HG02973 (cell line): ENCODE data around the gene DCUN1D5.

Experiments used
- ATAC-seq: cut with Tn5 transposase; IDR thresholded peaks from one replicate; pipeline ENCODE4 v1.9.1; 2021; ENCODE audit warnings: moderate library complexity; ENCODE audit not compliant: unreplicated experiment

The DCUN1D5 gene

DNA sequence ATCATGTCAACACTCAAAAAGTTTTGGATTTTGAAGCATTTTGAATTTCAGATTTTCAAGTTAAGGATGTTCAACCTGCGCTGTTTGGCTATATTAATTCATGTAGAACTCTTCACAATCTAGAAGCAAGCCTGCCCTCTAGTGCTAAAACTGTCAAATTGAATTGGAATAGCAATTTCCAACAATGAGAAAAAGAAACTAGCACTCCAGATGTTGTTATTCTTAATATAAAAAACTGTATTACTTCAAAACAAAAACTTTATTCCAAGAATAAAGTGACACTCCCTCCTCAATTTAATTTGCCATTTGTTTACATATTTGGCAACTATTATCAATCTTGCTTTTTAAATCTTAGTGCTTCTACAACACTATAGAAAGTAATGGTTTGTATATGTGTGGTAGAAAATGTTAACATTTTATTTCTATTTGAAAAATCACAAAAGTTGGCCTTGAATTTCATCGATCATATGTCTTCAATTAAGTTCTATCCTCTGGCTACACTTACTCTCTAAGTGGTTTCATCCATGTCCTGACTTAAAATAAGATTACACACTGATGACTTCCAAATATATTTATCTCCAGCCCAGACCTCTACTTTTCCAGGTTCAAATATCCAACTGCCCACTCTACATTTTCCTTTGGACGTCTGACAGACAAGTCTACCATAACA lies 36.6 kb downstream of the DCUN1D5 start:
- ATAC-seq: peak; percentile 58

DNA sequence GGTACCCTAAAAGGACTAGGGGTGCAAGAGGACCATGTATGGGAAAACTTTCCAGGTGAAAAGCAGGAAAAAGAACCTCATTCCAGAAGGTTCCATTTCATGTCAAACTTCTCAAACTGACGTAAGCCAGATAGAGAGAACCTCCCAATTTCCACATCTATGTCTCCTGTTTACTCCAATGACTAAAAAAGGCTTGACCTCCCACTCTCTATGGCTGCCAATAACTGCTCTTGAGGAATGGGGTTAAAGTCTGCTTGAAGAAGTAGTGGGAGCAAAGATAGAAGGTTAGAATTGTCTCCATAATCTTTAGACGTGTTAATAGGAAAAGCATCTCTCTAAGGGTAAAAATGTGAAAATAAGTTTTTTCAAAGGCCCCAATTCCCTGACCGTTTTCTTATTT lies 38.0 kb downstream of the DCUN1D5 start:
- ATAC-seq: no peak

DNA sequence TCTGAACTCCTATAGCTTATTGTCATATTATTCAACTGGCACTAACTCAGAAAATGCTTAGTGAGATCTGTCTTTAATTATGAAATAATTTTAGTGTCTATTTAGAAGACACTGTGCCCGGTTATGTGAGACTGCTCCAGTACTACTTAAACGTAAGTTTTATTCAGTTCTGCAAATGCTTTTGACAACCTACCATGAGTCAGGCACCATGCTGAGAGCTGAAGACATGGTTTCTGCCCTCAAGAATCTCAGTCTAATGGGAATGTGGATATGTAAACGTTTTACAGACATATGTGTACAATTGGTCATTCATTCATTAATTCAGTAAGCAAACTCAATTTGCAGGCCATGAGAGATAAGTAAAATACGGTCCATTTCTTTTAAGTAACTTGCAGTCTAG lies 40.0 kb downstream of the DCUN1D5 start:
- ATAC-seq: no peak

DNA sequence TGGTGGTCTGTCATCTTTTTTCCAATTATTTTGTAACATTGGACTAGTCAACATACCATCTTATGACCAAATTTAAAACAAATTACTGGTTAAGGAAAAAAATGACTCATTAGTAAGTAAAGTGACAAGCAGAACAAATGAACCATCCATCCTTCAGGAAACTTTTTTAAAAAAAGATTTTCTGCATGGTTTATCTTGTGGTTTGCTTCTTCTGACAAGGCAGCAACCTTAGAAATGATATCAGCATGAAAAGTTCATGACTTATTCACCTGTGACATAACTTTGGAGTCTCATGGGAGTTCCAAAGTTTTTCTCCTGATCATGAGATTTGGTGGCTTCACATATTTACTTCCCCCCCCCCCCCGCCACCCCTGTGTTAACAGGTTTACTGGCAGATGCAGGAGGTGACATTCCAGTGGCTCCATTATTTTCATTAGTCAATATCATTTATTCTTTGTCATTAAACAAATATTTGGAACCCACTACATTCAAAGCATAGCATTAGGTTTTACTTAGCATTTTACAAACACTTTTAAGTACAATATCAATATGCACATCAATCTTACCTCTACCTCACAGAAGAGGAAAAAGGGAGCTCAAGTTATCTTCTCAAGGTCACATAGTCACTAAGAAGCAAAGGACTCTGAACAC lies 40.7 kb downstream of the DCUN1D5 start:
- ATAC-seq: no peak

DNA sequence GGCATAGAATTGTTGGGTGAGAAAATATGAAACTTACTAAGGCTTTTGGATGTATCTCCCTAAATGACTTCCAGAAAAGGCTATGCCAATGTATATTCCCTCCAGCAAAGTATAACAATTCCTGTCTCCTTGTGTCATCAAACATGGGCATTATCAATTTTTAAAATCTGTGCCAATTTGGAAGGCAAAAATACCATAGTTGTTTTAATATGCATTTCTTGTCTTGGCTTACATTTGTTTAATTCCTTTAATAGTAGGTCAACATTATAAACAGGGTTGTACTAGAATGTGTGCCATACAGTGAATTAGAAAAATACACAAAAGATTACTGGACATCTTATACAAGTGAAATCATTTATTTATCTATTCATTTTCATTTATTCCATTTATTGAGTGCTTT lies 41.6 kb downstream of the DCUN1D5 start:
- ATAC-seq: no peak

DNA sequence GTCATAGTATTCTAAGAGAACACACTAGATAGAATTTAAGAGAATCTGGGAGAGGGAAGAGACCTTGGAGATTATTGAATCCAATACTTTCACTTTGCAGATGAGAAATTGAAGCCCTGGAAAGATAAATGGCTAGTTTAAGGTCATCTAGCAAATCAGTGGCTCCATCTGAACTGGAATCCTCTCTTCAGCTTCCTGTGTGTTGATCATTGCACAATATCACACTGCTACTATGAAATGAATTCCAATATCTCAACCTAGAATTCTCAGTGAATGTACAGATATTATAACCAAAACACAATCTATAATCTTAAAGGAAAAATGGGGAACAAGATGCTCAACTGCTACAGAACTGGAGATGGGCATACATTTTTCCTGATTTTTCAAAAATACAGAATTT lies 44.1 kb downstream of the DCUN1D5 start:
- ATAC-seq: no peak

DNA sequence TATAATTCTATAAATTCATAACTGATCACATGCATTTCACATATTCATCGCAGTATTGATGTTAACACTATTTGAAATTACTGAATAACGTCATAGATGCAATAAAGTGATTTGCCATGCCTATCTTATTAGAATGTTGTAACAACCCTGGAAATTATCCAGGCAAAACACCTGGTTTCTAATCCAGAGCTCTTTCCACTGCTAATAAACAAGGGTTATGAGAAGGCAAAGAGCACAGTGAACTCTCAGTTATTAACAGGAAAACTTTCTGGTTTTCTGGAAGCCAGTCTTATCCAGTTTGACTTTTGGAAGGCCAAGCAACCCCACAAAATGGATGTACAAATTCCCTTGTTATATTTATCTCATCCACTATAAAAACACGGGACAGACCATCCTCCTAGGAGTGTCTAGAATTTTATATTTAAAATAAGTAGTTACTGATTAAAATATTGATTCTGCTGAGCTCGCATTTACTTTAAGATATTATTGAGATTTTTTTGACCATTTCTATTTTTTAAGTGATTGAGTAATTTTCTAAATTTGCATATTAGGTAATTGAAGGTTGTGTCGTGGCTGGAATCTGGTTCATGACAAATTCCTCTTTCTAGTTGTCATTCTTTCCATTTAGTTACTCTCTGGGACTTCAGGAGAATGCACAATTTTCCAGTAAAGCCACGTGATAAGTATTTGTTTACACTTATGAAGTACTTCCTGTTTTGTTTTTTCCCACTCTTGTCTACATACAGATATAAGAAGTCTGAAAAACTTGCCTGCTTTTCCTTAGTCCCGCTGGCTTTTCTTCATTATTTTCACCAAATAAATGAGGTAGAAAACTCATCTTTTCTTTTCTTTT lies 47.9 kb downstream of the DCUN1D5 start:
- no peak for ATAC-seq

DNA sequence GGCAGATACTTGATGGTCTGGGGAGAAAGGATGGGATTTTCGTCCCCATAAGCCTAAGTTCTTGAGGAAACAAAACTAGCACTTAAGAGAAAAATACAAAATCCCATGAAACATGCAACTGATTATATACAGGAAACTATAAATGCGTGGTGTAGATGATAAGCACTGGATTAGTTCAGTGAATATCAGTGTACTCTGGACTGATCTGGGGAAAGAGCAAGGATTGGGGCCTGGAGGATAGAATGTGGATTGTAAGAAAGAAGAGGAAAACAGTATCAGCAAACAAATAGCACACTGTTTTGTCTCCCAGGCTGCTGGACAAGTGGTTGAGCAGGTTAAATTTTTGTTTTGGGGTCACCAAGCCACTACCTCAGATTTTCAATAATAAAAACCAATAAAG lies 49.8 kb downstream of the DCUN1D5 start:
- ATAC-seq: no peak

DNA sequence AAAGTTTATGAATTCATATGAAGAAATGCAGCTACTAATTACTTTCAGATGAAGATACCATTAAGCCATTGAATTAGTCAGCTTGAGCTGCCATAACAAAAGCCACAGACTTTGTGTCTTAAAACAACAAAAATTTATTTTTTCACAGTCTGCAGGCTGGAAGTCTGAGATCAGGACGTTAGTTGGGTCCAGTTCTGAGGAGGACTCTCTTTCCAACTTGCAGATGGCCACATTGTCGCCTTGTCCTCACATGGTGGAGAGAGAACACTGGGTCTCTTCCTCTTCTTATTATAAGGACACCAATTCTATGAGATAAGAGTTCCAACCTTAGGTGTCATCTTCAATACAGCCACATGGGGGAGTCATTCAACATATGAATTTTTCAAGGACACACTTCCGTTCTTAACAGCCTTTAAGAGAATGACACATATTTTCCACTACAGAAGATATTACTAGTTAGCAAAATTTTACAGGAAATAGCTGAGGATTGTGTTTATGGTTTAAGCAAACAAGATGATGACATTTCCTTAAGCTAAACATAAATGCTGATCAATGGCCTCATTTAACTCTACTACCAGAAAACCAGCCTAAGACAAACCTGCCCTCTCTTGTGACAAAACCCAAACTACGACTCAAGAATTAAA lies 56.0 kb downstream of the DCUN1D5 start:
- peak; percentile 94 for ATAC-seq

DNA sequence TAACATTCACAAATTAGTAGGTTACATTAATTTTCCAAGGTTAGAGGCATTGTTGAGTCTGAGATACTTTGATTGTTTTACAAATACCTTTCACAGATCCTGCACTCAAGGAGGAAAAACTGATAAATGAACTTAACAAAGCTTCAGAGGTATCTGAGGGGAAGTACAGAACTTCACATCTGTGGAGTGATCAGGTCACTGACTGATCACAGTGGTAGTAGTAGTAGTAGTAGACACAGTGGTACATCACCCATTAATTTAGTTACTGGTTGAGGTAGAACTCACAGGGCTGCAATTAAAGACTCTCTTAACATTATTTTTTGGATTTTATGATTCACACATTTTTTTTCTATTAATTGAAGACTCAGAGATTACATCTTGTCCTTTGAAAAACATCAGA lies 56.7 kb downstream of the DCUN1D5 start:
- peak; percentile 41 for ATAC-seq

DNA sequence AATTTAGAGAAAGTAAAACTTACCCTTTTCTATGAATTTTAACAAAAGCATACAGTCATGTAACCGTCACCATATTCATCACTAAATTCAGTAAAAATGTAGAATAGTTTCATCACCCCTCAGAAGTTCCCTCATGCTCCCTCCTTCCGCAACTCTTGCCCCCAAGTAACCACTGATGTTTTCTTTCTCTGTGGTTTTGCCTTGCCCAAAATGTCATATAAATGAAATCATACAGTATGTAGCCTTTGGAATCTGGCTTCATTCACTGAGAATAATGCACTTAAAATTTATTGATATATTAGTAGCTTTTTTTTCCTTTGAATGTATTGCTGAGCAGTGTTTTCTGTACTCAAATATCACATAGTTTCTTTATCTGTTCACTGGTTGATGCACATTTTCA lies 60.1 kb downstream of the DCUN1D5 start:
- no peak for ATAC-seq

DNA sequence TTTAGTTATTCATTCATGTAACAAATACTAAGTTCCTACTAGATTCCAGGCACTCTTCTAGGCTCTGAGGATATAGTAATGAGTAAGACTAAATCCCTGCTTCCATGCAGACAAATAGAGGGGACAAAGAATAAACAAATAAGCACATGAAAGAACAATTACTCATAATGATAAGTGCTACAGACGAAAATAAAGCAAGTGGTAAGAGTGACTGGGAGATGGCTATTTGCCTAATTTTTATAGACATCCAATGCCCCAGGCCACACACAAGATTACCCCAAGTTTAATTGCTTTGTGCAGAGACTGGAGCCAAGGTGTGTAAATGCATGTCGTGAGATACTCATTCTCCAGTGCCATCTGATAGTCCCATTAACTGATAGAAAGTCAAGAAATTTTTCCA lies 62.6 kb downstream of the DCUN1D5 start:
- no peak for ATAC-seq

DNA sequence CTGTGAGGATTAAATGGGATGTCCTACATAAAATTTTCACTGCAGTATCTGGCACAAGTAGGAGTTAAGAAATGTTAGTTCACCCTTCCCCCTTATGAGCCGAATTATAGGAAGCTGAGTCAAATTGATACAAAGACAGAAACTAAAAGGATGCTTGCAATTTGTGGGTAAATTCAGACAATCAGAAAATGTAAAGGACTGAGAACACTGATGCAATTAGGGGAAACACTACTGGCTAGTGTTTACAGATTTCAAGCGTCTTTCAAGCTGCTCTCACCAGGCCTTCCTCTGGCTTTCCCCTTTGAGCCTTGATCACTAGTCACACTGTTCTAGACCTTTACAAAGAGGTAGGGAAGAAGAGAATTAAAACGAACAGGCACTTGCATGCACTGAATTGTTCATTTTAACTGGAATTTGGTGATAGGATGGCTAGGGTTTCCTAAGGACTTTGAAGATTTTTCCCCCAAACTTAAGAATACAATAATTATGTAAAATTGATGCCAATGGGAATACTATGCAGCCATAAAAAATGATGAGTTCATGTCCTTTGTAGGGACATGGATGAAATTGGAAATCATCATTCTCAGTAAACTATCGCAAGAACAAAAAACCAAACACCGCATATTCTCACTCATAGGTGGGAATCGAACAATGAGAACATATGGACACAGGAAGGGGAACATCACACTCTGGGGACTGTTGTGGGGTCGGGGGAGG lies 63.5 kb downstream of the DCUN1D5 start:
- ATAC-seq: peak; percentile 98

DNA sequence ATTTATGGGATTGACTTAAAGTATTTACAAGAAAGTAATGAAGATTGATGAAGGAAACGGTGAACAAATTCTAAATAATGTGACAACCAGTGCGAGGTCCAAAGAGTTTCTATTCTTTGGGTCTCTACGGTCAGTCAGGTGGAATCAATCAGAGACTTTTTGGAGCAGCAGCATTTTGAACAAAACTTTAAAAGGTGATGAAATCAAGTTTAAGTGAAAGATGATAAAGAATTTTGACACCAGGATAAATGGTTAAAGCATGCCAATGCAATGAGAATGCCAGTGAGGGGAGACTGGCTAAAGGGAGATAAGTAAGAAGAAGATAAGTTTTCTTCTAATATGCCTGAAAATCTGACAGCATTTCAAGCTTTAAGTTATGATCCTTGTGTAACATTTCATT lies 67.9 kb downstream of the DCUN1D5 start:
- no peak for ATAC-seq

DNA sequence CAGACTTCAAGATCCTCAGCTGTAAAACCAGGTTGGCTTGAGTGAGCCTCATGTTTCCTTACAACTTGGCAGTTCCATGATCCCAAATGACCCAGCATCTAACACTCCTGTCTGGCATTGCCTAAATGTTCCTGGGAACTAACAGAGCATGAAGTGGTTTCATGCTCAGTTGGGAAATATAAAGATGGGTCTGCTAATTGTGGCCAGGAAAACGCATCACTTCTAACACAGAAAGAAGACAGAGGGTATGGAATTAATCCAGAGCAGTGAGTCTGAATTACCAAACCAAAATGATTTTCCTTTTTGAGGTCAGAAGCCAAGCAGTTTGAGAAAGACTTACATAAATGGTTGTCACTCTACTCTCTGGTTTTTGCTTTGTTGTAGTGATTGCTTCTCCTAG lies 75.9 kb downstream of the DCUN1D5 start:
- no peak for ATAC-seq

DNA sequence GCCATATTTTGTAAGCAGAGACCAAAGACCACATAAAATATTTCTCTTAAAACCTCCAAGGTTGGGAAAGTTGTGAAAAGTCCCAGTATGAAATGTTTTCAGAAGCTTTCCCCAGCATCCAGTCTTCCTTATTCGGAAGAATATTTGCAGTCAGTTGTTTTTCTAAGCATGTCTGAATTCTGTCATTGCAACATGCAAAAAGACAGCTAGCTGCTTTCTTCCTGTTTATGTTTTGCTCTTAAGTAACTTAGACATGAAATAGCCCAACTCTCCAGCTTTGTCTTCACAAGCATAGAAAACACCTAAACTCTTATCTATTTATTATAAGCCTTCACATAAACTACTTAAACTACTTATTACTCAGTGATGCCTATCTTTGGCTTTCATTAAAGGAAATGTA lies 78.5 kb downstream of the DCUN1D5 start:
- ATAC-seq: no peak
